NCI-H2171 treated with DMSO at 0.1 percent for 48 hours (cell line): ENCODE data around the gene FHL3.

Experiments used
- DNase-seq: peaks from one replicate; lab custom pipeline; 2025; lab: John Stamatoyannopoulos, UW

The FHL3 gene, protein sequence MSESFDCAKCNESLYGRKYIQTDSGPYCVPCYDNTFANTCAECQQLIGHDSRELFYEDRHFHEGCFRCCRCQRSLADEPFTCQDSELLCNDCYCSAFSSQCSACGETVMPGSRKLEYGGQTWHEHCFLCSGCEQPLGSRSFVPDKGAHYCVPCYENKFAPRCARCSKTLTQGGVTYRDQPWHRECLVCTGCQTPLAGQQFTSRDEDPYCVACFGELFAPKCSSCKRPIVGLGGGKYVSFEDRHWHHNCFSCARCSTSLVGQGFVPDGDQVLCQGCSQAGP

DNA sequence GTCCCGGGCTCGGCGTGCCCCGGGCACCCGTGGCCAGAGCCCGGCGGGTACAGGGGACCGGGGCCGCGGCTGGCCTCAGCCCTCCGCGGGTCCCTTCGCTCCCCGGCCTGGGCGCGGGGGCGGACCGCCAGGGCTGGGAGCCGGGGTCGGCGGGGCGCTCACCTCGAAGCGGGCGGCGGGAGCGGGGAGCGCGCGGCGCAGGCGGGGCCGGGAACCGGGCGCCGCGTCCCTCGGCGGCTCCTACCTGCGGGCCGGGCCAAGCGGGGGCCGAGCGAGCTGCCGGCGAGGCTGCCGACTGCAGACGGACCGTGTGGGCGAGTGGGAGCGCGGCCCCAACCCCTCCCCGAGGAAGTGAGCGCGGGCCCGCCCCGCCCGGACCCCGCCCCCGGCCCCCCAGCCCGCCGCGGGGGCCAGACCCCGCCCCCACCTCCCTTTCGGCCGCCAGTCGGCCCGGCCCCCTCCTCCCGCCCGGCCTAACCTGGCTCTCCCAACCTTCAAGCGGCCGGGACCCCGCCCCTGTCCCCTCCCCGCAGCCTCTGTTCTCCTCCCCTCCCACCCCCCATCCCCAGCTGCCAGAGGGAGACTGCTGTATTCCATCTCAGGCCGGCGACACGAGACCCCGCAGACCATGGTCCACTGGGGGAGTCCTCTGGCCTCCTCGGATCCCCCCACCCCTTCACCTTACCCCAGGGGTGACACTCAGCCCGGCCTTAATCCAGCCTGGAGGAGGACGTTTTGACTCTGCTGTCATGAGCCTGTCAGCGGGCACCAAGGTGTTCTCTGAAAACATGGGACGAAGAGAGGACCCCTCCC lies at the start of gene FHL3:
FHL3 (minus strand) TSS at position 320 of the 813 bp plus-strand sequence. CDS start 6,102 bp downstream, outside the sequence.
- DNase-seq, result peak; percentile 35

DNA sequence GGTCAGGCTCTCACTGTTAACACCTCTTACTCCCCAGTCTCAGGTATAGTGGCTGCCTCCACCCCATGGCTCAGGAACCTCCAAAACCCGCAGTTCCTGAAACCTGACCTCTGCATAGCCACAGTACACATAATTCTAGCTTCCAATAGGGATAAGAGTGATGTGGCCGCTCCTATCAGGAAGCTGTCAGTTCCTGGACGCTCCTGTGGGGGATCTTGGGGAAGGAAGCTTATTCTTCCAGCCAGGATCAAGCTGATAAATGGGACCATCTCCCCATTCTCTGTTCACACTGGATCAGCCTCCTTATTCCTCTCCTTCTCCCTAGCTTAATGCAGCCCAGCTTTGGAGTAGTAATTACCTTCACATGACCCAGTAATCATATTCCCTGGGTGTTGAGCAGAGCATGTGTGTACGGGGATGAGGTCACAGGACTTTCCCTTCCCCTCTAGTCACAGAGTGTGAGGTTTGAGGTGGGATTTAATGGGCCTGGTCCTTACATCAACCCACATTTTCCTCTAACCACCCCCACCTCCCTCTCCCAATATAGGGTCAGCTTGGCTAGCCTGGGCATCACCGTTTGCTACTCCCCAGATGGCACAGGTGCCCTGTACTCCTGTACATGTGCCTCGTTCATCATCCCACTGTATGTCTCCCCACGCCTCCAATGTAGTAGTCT lies 48.2 kb upstream of the FHL3 start:
- DNase-seq, result no peak

DNA sequence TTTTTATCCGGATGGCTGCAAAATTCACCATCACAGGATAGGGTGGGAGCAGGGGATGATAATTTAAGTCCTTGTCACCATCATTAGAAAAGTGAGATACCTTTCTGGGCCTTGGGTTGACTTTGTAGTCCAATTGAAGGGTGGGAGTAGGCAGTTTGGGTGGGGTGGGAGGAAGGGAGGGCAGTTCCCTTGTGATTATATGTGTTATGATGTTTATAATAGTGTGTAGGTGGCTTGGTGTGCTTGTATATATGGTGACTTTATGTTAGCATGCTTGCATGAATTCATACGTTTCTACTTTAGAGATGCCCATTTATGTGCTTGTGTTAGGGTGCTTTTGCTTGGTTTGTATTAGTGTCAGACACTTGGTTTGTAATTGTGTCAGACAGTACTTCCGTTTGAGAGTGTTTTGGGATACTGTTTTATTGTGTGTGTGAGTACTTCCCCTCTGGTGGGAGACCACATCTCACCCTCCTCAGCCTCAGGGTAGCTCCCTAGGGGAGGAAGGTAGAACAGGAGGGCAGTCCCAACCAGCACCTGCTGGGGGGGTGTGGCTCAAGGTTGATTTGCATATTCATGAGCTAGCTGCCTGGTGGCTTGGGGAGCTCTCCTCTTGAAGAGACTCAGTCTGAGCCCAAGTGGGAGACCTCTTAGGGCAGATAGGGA lies 47.6 kb upstream of the FHL3 start:
- DNase-seq, result peak; percentile 30

DNA sequence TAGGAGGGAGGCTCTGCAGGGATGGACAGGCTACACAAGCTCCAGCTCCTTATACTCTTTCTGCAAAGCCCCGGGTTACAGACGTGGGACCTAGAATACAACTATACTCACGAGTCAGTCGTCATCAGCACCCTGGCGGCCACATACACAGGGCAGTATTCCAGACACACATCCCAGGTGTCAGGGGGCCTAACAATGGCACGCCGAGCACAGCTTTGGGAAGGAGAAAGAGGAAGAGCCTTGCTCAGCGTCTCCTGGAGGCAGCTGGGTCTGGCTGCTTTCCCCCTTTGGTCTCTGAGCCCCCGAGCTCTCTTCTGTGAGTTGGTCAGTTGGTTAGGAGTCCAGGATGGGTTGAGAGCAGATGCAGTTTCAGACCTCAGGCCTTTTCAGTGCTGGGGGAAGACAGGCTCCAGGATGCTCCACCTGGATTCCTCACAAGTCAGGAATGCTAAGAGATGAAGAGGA lies 45.8 kb upstream of the FHL3 start:
- no peak for DNase-seq

DNA sequence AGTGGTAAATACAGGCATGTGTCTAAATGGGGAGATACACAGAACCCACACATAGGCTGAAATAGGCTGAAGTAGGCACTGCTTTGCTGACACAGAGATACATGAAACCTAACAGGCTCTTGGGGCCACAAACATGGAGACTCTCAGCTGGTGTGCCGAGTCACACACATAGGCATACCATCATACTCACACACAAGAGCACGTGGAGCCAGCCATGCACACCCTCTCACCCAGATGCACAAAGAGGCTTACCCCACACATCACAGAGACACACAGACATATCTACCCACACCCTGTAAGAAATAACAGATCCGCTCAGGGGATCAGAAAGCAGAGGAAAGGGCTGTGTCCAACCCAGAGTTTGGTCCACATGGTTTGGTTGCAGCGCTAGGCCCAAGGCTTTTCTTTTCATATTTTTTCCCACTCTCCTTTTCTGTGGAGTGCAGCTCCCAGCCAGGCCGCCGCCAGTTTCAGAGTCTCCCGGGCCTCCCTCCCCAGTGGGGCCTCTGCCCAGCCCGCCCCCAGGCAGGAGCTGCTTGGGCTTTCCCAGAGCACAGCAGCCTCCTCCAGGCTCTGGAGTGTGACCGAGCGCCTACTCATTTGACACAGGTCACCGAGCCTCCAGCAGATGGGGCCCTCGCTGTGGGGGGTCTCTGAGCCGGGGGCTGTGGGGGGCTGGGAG lies 45.2 kb upstream of the FHL3 start:
- DNase-seq, result no peak

DNA sequence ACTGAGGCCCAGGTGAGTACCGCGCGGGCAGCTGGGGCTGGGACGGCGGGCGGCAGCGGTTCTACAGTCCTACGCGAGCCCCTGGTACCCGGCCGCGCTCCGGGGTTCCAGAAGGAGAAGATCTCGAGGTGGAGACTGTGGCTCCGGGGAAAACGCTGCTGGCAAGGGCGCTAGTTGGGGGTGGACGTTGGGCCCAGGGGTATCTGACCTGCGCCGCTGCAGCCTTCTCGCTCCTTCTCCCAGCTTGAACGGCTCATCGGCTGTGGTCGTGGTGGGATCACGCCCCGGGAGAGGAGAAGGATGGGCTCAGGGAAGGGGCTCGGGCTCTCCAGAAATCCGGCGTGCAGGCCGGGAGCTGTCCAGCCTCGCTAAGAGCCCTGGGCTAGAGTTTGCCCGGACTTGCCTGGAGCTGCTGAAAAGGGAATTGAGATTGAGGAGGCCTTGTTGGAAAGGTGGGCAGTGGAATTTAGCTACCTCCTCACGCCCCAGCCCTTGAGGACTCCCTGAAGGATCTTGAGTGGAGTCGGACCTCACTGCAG lies 42.4 kb upstream of the FHL3 start:
- no peak for DNase-seq

DNA sequence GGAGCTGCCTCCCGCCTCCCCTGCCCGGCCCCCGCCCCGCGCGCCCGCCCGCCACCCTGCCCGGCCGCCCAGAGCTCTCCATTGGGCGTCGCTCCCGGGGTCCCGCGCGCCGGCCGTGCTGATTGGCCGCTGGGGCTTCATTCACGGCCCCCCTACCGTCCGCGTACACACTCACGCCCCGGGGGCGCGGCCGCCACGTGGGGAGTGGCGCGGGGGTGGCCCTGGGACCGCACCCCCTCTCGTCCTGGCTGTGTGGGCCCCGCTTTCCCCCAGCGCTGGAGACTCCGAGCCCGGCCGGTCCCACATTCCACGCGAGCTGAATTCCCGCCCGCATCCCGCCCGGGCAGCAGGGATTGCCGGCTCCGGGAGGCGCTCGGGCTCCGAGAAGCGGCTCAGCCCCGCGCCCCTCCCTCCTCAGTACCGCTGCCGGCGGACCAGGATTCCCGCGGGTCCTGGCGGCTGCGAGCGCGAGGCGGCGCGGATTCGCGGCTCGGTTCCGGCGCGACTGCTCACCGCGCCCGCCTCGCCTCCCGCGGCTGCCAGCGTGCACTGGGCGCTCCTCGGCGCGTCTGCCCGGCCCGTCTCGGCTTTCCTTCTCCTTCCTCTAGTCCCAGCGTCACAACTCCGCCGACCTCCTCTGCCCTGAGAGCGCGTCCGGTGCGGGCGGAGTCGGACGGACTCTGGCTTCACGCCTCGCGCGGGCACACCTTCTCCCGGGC lies 41.7 kb upstream of the FHL3 start:
- DNase-seq, result peak; percentile 87

DNA sequence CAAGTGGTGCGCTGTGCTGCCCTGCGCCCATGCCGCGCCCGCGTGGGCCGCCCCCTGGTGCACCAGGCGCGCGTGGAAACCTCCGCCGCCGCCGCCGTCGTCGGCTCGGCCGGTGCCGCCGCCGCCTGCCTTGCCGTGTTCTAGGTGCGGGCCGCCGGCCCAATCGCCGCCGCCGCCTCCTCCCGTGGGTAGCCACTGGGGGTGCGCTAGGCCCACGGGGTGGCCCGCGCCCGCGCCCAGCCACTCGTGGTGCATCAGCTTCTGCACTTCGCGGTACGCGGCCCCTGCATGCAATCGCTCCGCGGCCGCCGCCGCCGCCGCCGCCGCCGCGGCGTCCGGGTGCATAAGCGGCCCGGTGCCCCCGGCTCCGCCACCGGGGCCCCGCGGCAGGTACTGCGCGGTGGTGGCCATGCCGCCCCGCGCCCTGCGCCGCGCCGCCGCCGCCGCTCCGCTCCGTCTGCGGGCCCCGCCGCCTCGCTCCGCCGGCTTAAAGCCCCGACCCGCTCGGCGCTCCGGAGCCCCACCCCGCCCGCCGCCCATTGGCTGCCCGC lies 41.1 kb upstream of the FHL3 start, which contains the start of gene POU3F1:
POU3F1 (minus strand) TSS at position 461 of the 551 bp plus-strand sequence; CDS start at position 411, 50 bp downstream.
- DNase-seq, result no peak

DNA sequence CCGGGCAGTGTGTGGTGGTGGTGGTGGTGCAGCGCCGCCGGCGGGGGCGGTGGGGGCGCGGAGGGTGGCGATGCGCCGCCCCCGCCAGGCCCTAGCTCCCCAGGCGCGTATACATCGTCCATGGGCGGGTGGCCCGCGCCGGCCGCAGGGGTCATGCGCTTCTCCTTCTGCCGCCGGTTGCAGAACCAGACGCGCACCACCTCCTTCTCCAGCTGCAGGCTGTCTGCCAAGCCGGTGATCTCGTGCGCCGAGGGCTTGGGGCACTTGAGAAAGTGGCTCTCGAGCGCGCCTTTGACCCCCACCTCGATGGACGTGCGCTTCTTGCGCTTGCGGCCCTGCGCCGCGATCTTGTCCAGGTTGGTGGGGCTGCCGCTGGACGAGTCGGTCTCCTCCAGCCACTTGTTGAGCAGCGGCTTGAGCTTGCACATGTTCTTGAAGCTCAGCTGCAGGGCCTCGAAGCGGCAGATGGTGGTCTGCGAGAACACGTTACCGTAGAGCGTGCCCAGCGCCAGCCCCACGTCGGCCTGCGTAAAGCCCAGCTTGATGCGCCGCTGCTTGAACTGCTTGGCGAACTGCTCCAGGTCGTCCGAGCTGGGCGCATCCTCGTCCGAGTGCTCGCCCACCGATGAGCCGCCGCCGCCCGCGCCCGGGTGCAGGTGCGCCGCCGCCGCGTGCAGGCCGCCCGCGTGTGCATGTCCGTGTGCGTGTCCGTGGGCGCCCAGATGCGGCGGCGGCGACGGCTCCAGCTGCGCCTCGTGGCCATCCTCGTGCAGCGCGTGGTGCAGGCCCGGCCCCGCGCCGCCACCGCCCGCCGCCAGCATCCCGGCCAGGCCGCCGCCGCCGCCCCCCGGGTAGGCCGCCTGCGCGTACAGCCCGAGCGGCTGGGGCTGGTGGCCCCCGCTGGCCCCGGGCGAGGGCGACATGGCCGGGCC lies 40.4 kb upstream of the FHL3 start:
- DNase-seq, result no peak

DNA sequence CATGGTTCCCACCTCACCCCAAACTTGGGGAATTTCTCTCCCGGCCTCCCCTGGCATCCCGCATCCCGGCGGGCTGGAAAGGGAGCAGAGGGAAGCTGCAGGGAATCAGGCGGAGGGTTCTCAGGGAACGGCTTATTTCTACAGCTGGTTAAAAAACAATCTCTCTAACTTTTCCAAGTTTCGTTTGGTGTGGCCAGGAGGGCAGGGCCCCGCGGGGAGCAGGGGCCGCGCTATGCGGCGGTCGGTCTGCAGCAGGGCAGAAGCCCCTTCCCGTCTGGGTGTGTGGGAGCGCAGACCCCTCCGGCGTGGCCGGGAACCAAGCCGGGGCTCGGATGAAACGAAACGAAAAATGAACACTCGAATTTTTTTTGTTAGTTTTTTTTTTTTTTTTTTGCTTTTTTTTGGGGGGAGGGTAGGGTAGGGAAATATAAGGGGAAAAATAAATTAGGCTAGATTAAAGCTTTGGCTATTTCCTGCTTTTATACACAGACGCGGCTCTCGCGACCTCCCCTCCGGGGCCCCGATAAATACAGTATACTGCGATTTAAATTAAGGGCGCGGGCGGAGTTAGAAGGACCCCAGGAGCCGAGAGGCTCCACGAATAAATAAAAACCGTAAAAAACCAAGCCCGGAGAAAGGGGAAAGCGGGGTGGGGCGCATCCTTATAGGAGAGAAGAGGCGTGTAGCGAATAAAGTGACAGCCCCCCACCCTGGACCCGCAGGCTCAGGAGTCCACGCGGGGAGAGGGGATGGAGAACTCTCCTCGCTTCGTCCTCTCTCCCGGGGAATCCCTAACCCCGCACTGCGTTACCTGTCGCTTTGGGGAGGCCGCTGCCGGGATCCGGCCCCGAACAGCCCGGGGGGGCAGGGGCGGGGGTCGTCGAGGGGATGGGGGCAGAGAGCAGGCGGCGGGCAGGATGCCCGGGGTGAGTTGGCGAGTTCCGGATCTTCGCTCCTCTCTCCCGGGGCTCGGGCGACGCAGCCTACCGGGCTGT lies 39.2 kb upstream of the FHL3 start:
- DNase-seq, result no peak

DNA sequence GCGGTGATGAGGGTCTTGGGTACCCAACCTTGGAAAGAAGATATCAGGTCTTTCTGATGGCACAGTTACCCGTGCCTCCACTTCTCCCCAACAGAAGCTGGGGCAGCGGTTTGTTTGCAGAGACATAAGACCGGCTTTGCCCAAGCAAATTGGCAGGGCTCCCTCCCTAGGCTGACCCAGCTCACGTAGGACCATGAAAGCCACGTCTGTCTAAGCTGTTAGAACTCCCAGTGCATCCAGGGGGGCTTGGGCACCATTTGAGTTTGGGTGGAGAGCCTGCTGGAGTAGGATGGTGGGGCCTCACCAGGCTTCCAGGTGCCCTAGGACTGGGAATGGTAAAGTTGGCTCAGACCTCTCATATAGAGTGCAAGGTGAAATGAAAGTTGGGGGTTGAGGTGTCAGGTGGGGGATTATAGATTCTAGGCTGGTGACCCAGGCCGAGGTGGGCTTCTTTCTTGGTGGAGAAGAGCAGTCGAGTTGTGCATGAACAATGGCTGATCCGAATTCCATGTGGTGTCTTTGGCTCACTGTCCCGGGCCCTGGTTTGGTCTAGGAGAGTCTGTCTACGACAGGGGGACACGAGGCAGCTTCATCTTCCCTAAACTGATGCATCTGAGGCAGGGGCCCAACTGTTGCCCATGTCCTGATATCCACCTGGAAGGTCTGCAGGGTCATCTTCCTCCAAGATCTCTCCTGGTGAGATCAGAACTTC lies 37.9 kb upstream of the FHL3 start:
- DNase-seq, result no peak

DNA sequence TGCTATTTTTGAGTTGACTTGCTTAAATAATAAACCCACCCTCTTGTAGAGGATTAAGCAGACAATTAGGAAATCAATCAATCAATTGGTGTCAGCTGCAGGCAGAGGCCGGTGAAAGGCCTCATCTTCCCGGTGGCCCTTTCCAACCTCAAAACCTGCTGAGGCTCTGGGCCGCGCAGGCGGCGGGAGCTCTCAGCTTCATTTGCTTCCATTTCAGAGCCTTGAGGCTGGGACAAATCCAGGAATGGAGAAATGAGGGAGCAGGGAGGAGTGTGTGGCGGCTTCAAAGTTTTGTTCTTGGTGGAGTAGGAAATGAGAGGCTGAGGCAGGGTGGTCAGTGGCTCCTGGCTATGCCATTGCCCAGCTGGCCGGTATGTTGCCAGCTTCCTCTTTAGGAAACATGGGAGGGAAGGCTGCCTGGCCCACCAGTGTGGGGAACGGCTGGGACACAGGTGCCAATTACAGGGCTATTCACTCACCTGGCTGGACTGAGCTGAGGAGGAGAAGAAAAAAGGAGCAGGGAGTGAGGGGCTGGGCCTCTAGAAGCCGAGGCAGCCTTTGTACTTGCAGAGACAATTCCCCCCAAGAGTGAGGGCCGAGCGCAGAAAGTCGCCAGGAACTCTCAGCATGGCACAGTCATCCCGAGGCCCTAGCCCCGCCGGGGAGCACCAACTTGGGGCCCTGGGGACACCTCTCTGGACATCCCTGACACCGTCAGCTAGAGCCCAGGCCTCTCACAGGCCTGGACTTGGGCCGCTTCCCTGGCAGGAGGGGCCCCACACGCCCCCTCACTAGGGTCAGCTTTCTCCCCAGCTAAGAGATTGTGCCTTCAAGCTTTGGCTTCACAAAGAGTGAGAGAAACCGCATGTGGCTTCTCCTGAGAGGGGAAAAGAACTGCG lies 36.9 kb upstream of the FHL3 start:
- DNase-seq, result no peak

DNA sequence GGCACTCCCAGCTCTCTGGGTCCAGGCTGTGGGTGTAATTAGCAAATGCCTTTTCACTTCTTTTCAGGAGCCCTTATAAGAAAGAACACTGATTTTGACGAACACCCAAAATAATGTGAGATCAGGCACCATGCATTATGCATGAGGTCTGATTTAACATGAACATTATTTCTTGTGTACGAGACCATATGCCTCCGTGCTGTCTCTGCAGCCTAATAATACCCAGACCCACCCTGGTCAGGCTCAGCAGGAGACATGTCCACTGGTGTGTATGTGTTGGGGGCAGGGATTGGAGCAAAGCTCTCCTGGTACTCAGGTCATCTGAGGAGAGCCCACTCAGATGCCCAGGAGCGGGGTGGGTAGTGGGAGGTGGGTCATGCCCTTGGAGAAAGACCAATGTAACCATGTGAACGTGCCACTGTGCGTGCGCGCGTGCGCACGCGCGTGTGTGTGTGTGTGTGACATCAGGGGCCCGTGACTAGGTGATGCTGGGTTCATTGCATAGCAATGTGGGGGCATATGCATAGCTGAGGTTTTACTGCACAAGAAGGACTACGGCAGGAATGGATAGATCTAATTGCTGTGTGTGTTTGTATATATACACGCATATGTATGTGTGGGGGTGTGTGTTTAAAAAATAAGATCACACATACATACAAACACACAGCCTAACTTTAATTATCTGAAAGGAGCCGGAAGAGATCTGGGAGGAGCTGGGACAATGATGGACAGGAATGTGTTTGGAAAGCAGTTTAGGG lies 34.2 kb upstream of the FHL3 start:
- no peak for DNase-seq

DNA sequence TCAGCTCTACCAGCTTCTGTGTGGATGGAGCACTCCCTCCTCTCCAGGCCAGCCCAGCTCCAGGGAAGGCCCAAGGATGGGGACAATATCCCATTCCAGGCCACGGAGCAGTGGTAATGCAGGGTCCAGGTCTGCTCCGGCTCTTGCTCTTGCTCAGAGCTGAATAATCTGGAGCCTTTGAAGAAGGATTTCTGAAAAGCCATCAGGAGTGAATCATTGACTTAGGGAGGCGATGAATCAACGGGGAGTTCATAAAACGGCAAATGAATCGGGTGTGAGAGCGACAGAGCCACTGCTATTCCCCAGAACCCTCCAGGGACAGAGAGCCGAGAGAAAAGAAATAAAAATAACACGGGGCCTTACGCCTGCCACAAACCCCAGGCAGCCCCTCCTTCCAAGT lies 33.5 kb upstream of the FHL3 start:
- DNase-seq, result no peak

DNA sequence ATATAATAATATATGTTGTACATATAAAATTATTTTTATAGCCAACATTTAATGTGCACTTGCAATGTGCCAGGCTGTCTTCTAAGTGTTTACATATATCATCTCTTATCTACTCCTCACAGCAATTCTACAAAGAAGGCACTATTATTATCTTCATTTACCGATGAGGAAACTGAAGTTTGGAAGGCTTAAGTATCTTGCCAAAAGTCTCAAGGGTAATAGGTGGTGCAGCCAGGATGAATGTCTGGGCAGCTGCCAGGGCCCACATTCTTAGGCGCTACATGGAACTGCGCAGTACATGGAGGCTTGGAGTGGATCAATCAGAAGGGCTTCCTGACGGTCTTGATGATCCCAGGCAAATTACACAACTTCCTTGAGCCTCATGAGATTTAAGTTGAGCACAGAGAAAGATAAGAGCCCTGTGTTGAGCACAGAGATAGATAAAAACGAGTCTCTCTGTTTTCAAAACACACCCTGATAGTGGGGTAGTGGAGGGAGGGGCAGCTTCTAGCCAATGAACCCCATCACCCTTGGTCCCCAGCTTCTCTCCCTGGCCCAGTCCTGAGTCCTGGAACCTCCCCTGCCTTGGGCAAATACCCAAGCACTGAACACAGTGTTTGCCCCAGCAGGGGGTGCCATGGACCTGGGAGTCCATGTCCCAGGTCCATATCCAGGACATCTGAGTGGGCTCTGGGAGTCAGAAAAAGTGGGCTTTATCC lies 32.1 kb upstream of the FHL3 start:
- no peak for DNase-seq
